LNCaP clone FGC (cell line): ENCODE data around the gene THOC5.

Experiments
- DNase-seq: peaks from one replicate; pipeline ENCODE4 v3.0.0-alpha.2; 2011; ENCODE audit warnings: low read depth
- H3K4me3 ChIP-seq: 2 replicates; pipeline ENCODE4 v1.5.1; 2011; ENCODE audit warnings: mild to moderate bottlenecking, low read depth, low read length, control low read depth
- TF ChIP-seq, protein P1 (sequence below): IDR thresholded peaks from 2 replicates; pipeline ENCODE4 v1.5.1; 2012; ENCODE audit warnings: mild to moderate bottlenecking; ENCODE audit not compliant: control insufficient read depth, insufficient read depth; ENCODE audit errors: extremely low read depth

The THOC5 gene

GRCh38 chr22:29487426-29487986 lies 66.1 kb downstream of the THOC5 start:
- no peak overlapping the region for H3K4me3 ChIP-seq
- TF ChIP-seq, protein P1, sequence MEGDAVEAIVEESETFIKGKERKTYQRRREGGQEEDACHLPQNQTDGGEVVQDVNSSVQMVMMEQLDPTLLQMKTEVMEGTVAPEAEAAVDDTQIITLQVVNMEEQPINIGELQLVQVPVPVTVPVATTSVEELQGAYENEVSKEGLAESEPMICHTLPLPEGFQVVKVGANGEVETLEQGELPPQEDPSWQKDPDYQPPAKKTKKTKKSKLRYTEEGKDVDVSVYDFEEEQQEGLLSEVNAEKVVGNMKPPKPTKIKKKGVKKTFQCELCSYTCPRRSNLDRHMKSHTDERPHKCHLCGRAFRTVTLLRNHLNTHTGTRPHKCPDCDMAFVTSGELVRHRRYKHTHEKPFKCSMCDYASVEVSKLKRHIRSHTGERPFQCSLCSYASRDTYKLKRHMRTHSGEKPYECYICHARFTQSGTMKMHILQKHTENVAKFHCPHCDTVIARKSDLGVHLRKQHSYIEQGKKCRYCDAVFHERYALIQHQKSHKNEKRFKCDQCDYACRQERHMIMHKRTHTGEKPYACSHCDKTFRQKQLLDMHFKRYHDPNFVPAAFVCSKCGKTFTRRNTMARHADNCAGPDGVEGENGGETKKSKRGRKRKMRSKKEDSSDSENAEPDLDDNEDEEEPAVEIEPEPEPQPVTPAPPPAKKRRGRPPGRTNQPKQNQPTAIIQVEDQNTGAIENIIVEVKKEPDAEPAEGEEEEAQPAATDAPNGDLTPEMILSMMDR: no peak
- DNase-seq: no peak

DNA sequence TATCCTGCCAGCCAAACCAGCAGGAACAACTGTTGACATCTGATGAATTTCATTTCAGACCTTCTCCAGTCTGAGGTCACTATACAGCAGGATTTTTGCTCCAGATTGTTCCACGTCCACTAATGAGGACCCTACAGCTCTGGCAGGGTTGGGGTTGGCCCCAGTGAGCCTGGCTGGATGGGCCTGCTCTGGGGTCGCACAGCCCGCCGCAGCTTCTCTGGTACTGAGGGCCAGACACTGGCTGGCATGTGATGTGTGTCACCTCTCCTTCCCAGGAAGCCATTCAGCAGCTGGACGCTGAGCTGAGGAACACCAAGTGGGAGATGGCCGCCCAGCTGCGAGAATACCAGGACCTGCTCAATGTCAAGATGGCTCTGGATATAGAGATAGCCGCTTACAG lies 68.1 kb downstream of the THOC5 start:
- no peak for DNase-seq
- no peak overlapping the region for H3K4me3 ChIP-seq
- TF ChIP-seq, protein P1: no peak

DNA sequence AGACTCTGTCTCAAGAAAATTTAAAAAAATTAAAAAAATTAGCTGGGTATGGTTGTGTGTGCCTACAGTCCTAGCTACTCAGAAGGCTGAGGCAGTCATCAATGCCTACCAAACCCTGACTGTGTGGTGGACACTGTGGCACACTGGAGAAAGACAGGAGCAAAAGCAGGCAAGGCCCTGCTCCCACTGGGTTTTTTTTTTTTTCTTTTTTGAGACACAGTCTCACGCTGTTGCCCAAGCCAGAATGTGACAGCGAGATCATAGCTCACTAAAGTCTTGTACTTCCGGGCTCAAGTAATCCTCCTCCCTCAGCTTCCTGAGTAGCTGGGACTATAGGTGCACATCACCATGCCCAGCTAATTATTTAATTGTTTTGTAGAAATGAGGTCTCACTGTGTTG lies 68.9 kb downstream of the THOC5 start:
- TF ChIP-seq, protein P1: no peak
- H3K4me3 ChIP-seq: no peak overlapping the region
- DNase-seq: no peak

DNA sequence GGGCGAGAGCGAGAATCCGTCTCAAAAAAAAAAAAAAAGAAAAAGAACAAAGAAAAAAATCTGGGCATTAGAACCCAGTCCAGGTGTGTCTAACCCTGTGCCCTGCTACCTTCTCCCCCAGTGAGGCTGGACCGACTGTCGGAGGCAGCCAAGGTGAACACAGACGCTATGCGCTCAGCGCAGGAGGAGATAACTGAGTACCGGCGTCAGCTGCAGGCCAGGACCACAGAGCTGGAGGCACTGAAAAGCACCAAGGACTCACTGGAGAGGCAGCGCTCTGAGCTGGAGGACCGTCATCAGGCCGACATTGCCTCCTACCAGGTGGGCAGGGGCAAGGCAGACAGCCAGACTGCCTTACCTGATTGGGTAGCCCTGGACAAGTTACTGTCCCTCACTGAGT lies 70.3 kb downstream of the THOC5 start:
- DNase-seq: no peak
- TF ChIP-seq, protein P1: no peak
- no peak overlapping the region for H3K4me3 ChIP-seq

- TF ChIP-seq, protein P1: no peak
- no peak for DNase-seq
- H3K4me3 ChIP-seq: no peak overlapping the region
These were observed 70.8 kb downstream of the THOC5 start for GRCh38 chr22:29482726-29483125.

DNA sequence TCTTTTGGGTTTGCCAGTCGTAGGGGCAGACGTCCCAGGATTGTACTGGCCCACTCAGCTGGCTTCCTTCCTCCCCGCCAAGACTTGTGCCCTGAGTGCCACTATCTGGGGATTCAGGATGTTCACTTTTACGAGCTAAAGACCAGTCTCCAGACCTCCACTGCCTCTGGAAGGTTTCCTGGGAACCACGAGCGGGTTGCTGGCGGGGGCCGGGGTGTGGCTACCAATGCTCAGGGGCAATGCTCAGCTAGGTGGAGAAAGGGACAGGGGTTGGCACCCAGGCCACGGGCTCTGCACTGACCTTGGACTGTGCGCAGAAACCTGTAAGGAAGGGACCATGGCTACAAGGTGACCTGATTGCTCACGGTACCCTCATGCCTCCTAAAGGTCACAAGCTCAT lies 71.3 kb downstream of the THOC5 start:
- no peak overlapping the region for H3K4me3 ChIP-seq
- no peak for DNase-seq
- TF ChIP-seq, protein P1: no peak

GRCh38 chr22:29481265-29482000 lies 72.1 kb downstream of the THOC5 start:
- TF ChIP-seq, protein P1: no peak
- no peak for DNase-seq
- H3K4me3 ChIP-seq: no peak overlapping the region
